HepG2 (cell line): ENCODE data around the gene RSL1D1. TPM values are rescaled to one million over a fixed set of nuclear protein-coding genes. Genes with fewer than 3 reads are reported as not detected.
A peak's percentile ranks its signal among the peaks of the same experiment; 100 is the strongest.

ENCODE experiments used
- ATAC-seq: fragments of 200-7000 bp; cut with Tn5 transposase; 3 replicates; pipeline ENCODE4 v1.9.1; 2020; ENCODE audit warnings: mild to moderate bottlenecking, moderate library complexity
- BruUV-seq: library from RNA; stranded (reverse); fragments of 400-500 nt; replicated peaks from 2 replicates; lab custom pipeline; 2021; lab: Mats Ljungman, UMichigan
- CTCF ChIA-PET: fragments of 300-600 bp; formaldehyde crosslinking; extraction: SDS; loops from one replicate; lab custom pipeline; 2021; ENCODE audit warnings: low total read pairs, inconsistent platforms, low intra/inter-chr PET ratio; lab: Yijun Ruan, JAX
- POLR2A ChIA-PET: fragments of 350-600 bp; sonication (Branson Sonifier 250); formaldehyde crosslinking; loops from one replicate; lab custom pipeline; 2020; ENCODE audit warnings: antibody characterized with exemption, inconsistent platforms; lab: Yijun Ruan, JAX
- DNase-seq: peaks from one replicate; pipeline ENCODE4 v3.0.0-alpha.2; 2015; ENCODE audit warnings: low spot score
- FAIRE-seq: peaks from 3 replicates; lab custom pipeline; 2011; peaks lifted over from hg19 to GRCh38; lab: Jason Lieb, UNC
- H2AFZ ChIP-seq: one replicate; pipeline ENCODE4 v1.6.1; 2011; ENCODE audit warnings: low read length, inconsistent platforms
- H3K27ac ChIP-seq: fragments of 300-600 bp; 3 replicates; pipeline ENCODE4 v1.8.0; 2011; ENCODE audit warnings: mixed run types, mild to moderate bottlenecking, mixed read lengths, low read length, inconsistent platforms; ENCODE audit not compliant: insufficient read depth; ENCODE audit errors: extremely low read length
- H3K27me3 ChIP-seq, 2 experiments: fragments of 200-600 bp in 1 of 2; 2 replicates in 1 of 2; 3 replicates in 1 of 2; pipeline versions ENCODE4 v1.6.0 to v1.8.0; 2011; ENCODE audit warnings: low read length in 2 of 2, mild to moderate bottlenecking in 2 of 2, moderate library complexity in 2 of 2, inconsistent platforms in 1 of 2; ENCODE audit not compliant: insufficient read depth in 2 of 2, control insufficient read depth in 1 of 2
- H3K36me3 ChIP-seq, 2 experiments: fragments of 200-600 bp in 1 of 2; replicated peaks in 1 of 2; 2 replicates in 1 of 2; 3 replicates in 1 of 2; pipeline versions ENCODE4 v1.5.1 to v1.8.0; 2011; ENCODE audit warnings: low read length in 2 of 2, inconsistent platforms in 1 of 2; ENCODE audit not compliant: insufficient read depth in 2 of 2, control insufficient read depth in 1 of 2
- H3K4me1 ChIP-seq: 2 replicates; pipeline ENCODE4 v1.5.1; 2012; ENCODE audit warnings: low read length, inconsistent platforms; ENCODE audit not compliant: insufficient read depth
- H3K4me2 ChIP-seq: 2 replicates; pipeline ENCODE4 v1.6.0; 2011; ENCODE audit warnings: low read depth, low read length, inconsistent platforms
- H3K4me3 ChIP-seq, 3 experiments: fragments of 200-600 bp in 1 of 3; sonication (generic), shearing (Covaris generic) in 1 of 3; replicated peaks in 1 of 3; 2 replicates each; pipeline ENCODE4 v1.5.1; 2011 to 2016; ENCODE audit warnings: low read length in 3 of 3, inconsistent platforms in 2 of 3, low read depth in 2 of 3, mild to moderate bottlenecking in 2 of 3, control low read depth in 1 of 3, mixed read lengths in 1 of 3; ENCODE audit not compliant: insufficient read depth in 1 of 3
- H3K79me2 ChIP-seq: one replicate; pipeline ENCODE4 v1.6.1; 2011; ENCODE audit warnings: low read length, inconsistent platforms; ENCODE audit not compliant: insufficient read depth
- H3K9ac ChIP-seq: 2 replicates; pipeline ENCODE4 v1.6.0; 2011; ENCODE audit warnings: mild to moderate bottlenecking, low read depth, low read length, inconsistent platforms; ENCODE audit not compliant: insufficient read depth
- H3K9me3 ChIP-seq: 2 replicates; pipeline ENCODE4 v1.5.1; 2012; ENCODE audit warnings: mild to moderate bottlenecking, low read length
- H4K20me1 ChIP-seq: 2 replicates; pipeline ENCODE4 v1.6.0; 2011; ENCODE audit warnings: inconsistent platforms, mild to moderate bottlenecking, low read length, moderate library complexity; ENCODE audit not compliant: insufficient read depth
- BCL6 ChIP-seq: IDR thresholded peaks from 2 replicates; pipeline ENCODE4 v1.6.1; 2016; ENCODE audit warnings: missing genetic modification reagents, missing compliant biosample characterization
- BRD4 ChIP-seq: sonication (generic); formaldehyde crosslinking; IDR thresholded peaks from 2 replicates; pipeline ENCODE4 v1.4.0; 2020; ENCODE audit warnings: missing genetic modification reagents
- CREBL2 ChIP-seq: sonication (generic); formaldehyde crosslinking; IDR thresholded peaks from 2 replicates; pipeline ENCODE4 v1.8.1; 2023; ENCODE audit warnings: missing genetic modification reagents, mild to moderate bottlenecking, borderline replicate concordance
- EP300 ChIP-seq, 3 experiments: sonication (generic) in 1 of 3; formaldehyde crosslinking in 1 of 3; IDR thresholded peaks; 2 replicates each; pipeline versions ENCODE4 v1.5.1 to v1.6.1; 2011 to 2020; ENCODE audit warnings: low read depth in 2 of 3, low read length in 2 of 3, borderline replicate concordance in 1 of 3, improper control_type of control experiment in 1 of 3, mild to moderate bottlenecking in 1 of 3, missing genetic modification reagents in 1 of 3, moderate library complexity in 1 of 3
- HIC2 ChIP-seq: sonication (generic); formaldehyde crosslinking; IDR thresholded peaks from 2 replicates; pipeline ENCODE4 v1.9.0; 2022; ENCODE audit warnings: low read depth, missing genetic modification reagents
- KDM2A ChIP-seq: sonication (generic); formaldehyde crosslinking; IDR thresholded peaks from 2 replicates; pipeline ENCODE4 v1.4.0; 2020; ENCODE audit warnings: low read depth, missing genetic modification reagents, borderline replicate concordance
- MYC ChIP-seq: sonication (generic); formaldehyde crosslinking; IDR thresholded peaks from 2 replicates; pipeline ENCODE4 v1.9.0; 2021; ENCODE audit warnings: missing genetic modification reagents, borderline replicate concordance
- PAWR ChIP-seq: sonication (generic); formaldehyde crosslinking; IDR thresholded peaks from 2 replicates; pipeline ENCODE4 v1.4.0; 2020; ENCODE audit warnings: missing genetic modification reagents, mild to moderate bottlenecking, borderline replicate concordance
- SP4 ChIP-seq: sonication (generic); formaldehyde crosslinking; IDR thresholded peaks from 2 replicates; pipeline ENCODE4 v1.8.1; 2023; ENCODE audit warnings: mild to moderate bottlenecking, missing genetic modification reagents
- ZBTB4 ChIP-seq: sonication (generic); formaldehyde crosslinking; IDR thresholded peaks from 2 replicates; pipeline ENCODE4 v1.4.0; 2020; ENCODE audit warnings: missing genetic modification reagents, mild to moderate bottlenecking, borderline replicate concordance
- ZMYM3 ChIP-seq: sonication (generic); formaldehyde crosslinking; IDR thresholded peaks from 2 replicates; pipeline ENCODE4 v1.5.1; 2020; ENCODE audit warnings: mild to moderate bottlenecking, missing genetic modification reagents
- ZNF557 ChIP-seq: sonication (generic); formaldehyde crosslinking; IDR thresholded peaks from 2 replicates; pipeline ENCODE4 v1.4.0; 2020; ENCODE audit warnings: missing genetic modification reagents
- ZNF761 ChIP-seq: sonication (generic); formaldehyde crosslinking; conservative IDR thresholded peaks from 2 replicates; pipeline ENCODE4 v1.4.0; 2020; ENCODE audit warnings: mild to moderate bottlenecking, missing genetic modification reagents
- ZNF766 ChIP-seq: sonication (generic); formaldehyde crosslinking; IDR thresholded peaks from 2 replicates; pipeline ENCODE4 v1.5.0; 2020; ENCODE audit warnings: missing genetic modification reagents, borderline replicate concordance
- ZNF891 ChIP-seq: sonication (generic); formaldehyde crosslinking; IDR thresholded peaks from 2 replicates; pipeline ENCODE4 v1.5.0; 2020; ENCODE audit warnings: mild to moderate bottlenecking, missing genetic modification reagents
- WGBS: methylation state at CpG from one replicate; pipeline ENCODE4 v1.1.6; 2017; ENCODE audit warnings: low lambda C conversion rate; 5-methylcytosine and 5-hydroxymethylcytosine counted together
- in situ Hi-C: cut with HindIII; loops from 2 replicates; pipeline ENCODE4 v1.10.0; 2017; ENCODE audit warnings: low pct_unique_long_range_greater_than_20kb; ENCODE audit not compliant: extremely low pct_ligation_motif_present
- intact Hi-C: fragments of 100-400 bp; cut with micrococcal nuclease; formaldehyde crosslinking; loops from one replicate; pipeline ENCODE4 v1.10.0; 2022; ENCODE audit not compliant: unreplicated experiment
- polyA plus RNA-seq, 8 experiments: library from polyadenylated mRNA; depleted of rRNA in 3 of 8; stranded (reverse) in 7 of 8; unstranded in 1 of 8; fragments of >200 nt; fragmentation: Illumina TruSeq in 4 of 8; extraction: Trizol in 4 of 8; gene quantifications; 2 replicates each; pipeline versions ENCODE4 v1.2.1 to v1.2.3, GENCODE V29; 2011 to 2016; ENCODE audit warnings: low read depth in 4 of 8, missing spikeins in 1 of 8, mixed read lengths in 1 of 8; ENCODE audit not compliant: insufficient read depth in 1 of 8
- total RNA-seq, 5 experiments: library from RNA; depleted of rRNA; stranded (reverse); fragments of >200 nt; fragmentation: Illumina TruSeq; extraction: Trizol; gene quantifications; 2 replicates each; pipeline ENCODE4 v1.2.3, GENCODE V29; 2016; ENCODE audit warnings: low read depth in 1 of 5

RSL1D1 gene
- total and polyA plus RNA-seq, 2 of the 13 experiments (the other 11 are each of a cell fraction or from before 2014, with no cell fraction given) = 187 to 343 TPM

DNA sequence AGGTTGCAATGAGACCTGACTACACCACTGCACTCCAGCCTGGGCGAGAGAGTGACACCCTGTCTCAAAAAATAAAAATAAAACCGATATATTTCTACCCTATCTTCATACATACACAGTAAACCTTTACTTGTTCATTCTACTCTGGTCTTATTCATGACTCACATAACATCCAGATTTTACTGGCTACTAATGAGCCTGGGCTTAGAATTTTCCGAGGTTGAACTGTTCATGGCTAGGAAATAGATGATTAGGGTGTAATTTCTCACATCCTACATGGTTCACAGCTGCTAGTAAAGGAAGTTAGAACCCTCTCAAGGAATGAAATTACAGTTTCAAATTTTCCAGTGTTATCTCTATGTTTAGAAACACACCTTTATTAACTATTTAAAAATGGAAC is 49.7 kb upstream of the RSL1D1 start:
- in situ Hi-C loops = no loop called here
- H3K9ac ChIP-seq = no peak overlapping the region
- no peak for DNase-seq

More for the DNA sequence above, 49.7 kb upstream of the RSL1D1 start:
- no TSS peak for BruUV-seq
- Histone ChIP-seq H3K4me3 (no peak overlapping the region), H3K79me2 (peaks cover 95% of the 10 kb centered on the region), H3K27ac (no peak overlapping the region), H3K27me3 (no peaks in the 10 kb centered on the region), H3K36me3 (peaks cover 18 to 65% of the 10 kb centered on the region in 2 experiments), H3K4me1 (no peaks in the 10 kb centered on the region)
- POLR2A ChIA-PET = interaction anchor here (0.8 kb wide), 1 partner anchor 15 kb away, joined by 4 read pairs; the partner anchor contains the start of gene GSPT1
- peak; percentile 24; the same call in 1 of the 3 replicates for ATAC-seq
- FAIRE-seq = no peak
- WGBS = 97% methylated on average over 3 of the region's 3 CpGs
- intact Hi-C loops = no loop called here
- TF ChIP-seq ZNF557 (CRISPR knock-in tag) (no peak), KDM2A (CRISPR knock-in tag) (no peak), ZNF766 (CRISPR knock-in tag) (no peak), ZNF761 (no peak), BRD4 (CRISPR knock-in tag) (no peak), ZNF891 (CRISPR knock-in tag) (no peak), EP300 (IDR thresholded peaks at IDR 0.05; ENCODE audit: low read depth in 2 of 2, low read length in 2 of 2) (no peak), EP300 (CRISPR knock-in tag; IDR thresholded peaks at IDR 0.05; ENCODE audit: borderline replicate concordance) (no peak), PAWR (CRISPR knock-in tag) (no peak), HIC2 (CRISPR knock-in tag) (no peak), CREBL2 (no peak), SP4 (CRISPR knock-in tag) (no peak), BCL6 (CRISPR knock-in tag) (no peak), ZMYM3 (CRISPR knock-in tag) (no peak), ZBTB4 (CRISPR knock-in tag) (no peak), MYC (no peak)
- TF ChIP-seq, all 625 proteins: peak for 0
- Histone ChIP-seq H3K9me3 (no peaks in the 10 kb centered on the region), H2AFZ (no peak overlapping the region), H3K4me2 (no peak overlapping the region), H4K20me1 (peaks cover 51% of the 10 kb centered on the region)
- CTCF ChIA-PET = no interaction called here
